GM12891 (cell line): ENCODE measurements around the gene CFAP100.

ENCODE experiments used
- POLR2A ChIP-seq: IDR thresholded peaks from 2 replicates; pipeline ENCODE4 v1.6.1; 2011; ENCODE audit warnings: low read depth, low read length, control low read depth
- POLR2AphosphoS5 ChIP-seq: IDR thresholded peaks from 2 replicates; pipeline ENCODE4 v1.6.1; 2011; ENCODE audit warnings: low read depth, low read length, control low read depth
- SPI1 ChIP-seq: IDR thresholded peaks from 2 replicates; pipeline ENCODE4 v1.6.1; 2011; ENCODE audit warnings: low read depth, low read length, control low read depth

- TF ChIP-seq POLR2A (no peak), SPI1 (no peak), POLR2AphosphoS5 (no peak)
These were observed 42.8 kb upstream of the CFAP100 start for GRCh38 chr3:126351771-126352475.
